Peyer's patch (tissue), 4 donors: ENCODE data around the gene ARHGAP26.

Experiments
- CTCF ChIP-seq, 6 experiments: fragments of 450-650 bp in 4 of 6; fragments of 200-600 bp in 2 of 6; sonication (generic) in 1 of 6; IDR thresholded peaks; one replicate each; pipeline ENCODE4 v1.5.1; 2017 to 2019; ENCODE audit warnings: antibody characterized with exemption in 6 of 6, mild to moderate bottlenecking in 3 of 6, moderate library complexity in 1 of 6
- POLR2A ChIP-seq, 2 donors: fragments of 450-650 bp; IDR thresholded peaks; one replicate each; pipeline ENCODE4 v1.5.1; 2017; ENCODE audit warnings: antibody characterized with exemption in 2 of 2, mild to moderate bottlenecking in 2 of 2, moderate library complexity in 2 of 2

GRCh38 chr5:142837081-142837725 is 67.0 kb downstream of the ARHGAP26 start:
- TF ChIP-seq CTCF (IDR thresholded peaks at IDR 0.05) (no peak), POLR2A (IDR thresholded peaks at IDR 0.05) (no peak)
